GM12874 (cell line): Measurements from ENCODE around the gene TRMU.

Source experiments
- CTCF ChIP-seq: IDR thresholded peaks from 2 replicates; pipeline ENCODE4 v1.5.1; 2011; ENCODE audit warnings: low read depth, mild to moderate bottlenecking, control low read depth, low read length, moderate library complexity; ENCODE audit not compliant: insufficient read depth

TRMU gene

GRCh38 chr22:46320716-46321386 lies 14.7 kb upstream of the TRMU start:
- TF ChIP-seq CTCF = no peak

- no peak for TF ChIP-seq CTCF
Observed at GRCh38 chr22:46322711-46323110, 12.8 kb upstream of the TRMU start.

- no peak for TF ChIP-seq CTCF
Observed at GRCh38 chr22:46323162-46323561, 12.4 kb upstream of the TRMU start.

- TF ChIP-seq CTCF = no peak
Observed at GRCh38 chr22:46326066-46326680, 9.3 kb upstream of the TRMU start.

- no peak for TF ChIP-seq CTCF
Observed at GRCh38 chr22:46327691-46328465, 7.6 kb upstream of the TRMU start.

- no peak for TF ChIP-seq CTCF
Observed at GRCh38 chr22:46328797-46329196, 6.7 kb upstream of the TRMU start.

GRCh38 chr22:46329616-46330015 lies 5.9 kb upstream of the TRMU start:
- no peak for TF ChIP-seq CTCF
